C1 segment of cervical spinal cord (tissue), 14 donors: ENCODE results near the gene RPS16.

Experiments
- DNase-seq, 14 donors: peaks; one replicate each; lab custom pipeline; 2025; lab: John Stamatoyannopoulos, UW

Gene RPS16

DNA sequence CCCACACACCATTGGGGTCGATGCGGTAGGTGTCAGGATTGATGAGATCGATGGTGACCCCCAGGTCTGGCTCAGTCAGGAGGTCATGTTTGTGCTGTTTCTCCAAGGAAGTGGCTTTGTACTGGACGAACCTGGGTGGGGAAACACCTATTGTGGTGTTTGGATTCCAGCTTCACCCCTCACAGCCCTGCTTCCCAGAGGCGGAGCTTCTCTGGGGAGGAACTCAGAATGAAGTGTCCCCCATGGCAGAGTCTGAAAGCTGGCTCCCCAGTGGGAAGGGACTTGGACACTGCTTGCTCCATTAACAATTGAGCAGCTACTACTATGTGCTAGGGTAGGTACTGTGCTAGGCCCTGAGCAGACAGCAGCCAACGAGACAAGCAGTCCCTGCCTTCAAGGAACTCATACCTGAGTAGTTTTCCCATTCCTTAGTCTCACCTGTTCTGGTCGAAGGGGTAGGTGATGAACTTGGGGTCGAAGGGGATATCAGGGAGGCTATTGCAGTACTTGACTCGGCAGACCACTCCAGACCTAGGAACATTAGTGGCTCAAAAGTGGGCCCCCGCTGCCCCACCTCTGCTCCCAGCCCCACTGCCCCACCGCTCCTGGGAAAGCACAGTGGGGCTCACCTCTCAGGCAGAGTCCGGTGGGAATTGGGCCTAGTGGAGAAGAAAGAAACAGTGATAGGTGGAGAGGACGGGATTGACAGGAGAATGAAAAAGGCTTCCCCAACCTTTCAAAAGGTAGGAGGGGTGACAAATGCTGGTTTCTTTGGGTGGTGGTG, 45.9 kb downstream of the RPS16 start:
- no peak for DNase-seq

DNA sequence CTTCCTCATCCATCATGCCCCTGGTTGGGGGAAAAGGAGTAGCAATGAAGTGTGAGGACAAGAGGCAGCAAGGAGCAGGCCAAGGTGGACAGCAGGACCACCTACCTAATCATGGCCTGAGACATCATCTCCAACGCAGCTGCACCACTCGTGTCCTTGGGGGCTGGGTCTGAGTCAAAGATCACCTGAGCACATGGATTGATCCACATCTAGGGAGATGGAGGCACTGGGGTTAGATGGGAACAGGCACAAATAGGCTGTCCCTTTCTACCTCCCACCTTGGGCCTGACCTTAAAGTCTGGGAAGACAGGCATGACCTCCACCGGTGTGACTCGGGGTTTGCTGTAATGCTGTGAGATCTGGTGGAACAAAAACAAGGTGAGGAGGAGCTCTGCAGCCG, 47.1 kb downstream of the RPS16 start:
- DNase-seq: no peak

DNA sequence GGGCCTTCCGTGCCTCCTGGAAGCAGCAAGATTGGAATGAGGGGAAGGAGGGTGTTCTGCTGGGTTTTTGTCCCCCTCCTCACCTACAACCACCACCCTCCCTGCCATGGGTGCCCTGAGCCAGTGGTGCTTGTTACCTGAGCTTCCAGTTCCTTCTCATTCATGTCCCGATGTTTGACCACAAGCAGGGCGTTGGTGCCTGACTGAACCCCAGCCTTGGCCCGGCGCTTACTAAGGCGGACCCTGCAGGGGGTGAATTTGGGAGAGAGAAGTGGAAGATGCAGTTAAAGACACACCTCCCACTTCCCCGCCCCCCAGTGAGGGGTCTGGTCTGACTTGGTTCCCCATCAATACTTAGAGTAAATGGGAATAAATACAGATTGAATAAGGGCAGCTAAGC, 49.2 kb downstream of the RPS16 start:
- no peak for DNase-seq

DNA sequence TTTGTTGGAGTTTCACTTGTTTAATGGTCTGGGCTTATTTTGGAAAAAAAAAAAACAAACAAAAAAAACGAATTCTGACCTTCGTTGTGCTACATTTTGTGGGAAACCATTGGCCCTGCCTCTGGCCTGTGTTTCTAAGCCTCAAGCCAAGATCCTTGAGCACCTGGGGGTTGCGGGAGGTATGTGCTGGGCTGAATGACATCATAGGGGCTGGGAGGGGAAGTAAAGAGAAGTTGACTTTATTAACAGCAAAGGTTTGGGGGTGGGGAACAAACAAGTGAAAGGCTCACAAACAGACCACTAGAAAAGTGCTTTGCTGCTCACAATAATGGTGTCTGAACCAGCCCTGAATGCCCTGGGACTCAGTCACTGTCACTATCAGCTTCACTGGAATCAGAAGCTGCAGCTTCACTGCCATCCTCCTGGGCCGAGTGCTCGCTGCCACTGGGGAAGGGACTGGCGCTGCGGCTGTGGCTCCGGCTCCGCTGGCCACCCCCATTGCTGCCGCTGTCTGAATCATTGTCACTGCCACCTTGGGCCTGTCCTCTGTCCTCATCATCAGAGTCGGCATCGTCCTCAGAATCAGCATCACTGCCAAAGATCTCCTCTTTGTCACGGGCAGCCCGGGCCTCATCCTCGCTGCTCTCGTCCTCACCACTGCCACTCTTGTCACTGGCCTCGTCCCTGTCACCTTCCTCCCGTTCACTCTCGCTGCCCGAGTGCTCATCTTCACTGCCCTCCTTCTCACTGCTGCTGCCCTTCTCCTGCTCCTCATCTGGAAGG, 49.9 kb downstream of the RPS16 start:
- no peak for DNase-seq

DNA sequence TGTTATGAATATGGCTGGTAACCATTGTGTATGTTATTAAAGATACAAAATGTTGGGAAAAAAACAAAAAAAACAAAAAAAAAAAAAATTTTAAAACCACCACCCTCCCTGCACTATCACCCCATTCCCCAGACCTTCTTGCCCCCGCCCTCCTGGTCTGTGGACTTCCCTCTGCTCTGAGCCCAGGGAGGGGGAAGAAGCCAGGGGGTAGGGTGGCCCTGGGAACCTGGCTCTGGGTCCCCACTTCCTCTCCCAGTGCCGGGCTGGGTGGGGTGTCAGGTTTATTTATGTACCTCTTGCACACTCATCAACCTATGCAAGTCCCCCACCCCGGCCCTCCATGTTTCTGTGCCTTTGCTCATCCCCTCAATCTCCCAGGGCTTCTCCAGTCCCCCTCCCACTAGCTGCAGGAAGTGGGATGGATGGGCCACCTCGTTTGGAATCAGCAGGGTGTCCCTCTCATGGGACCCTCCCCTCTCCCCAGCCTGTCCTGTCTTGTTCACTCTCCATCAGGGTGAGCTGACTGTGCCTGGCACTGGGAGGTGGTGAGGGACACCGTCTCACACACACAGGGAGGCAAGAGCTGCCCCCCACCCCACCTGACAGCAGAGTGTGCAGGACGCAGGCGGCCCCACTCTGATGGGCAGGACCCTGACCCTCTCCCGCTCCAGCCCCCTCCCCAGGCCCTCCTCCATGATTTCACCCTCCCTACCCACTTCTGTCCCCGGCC, 50.7 kb downstream of the RPS16 start:
- DNase-seq: no peak
